DOHH2 (cell line): ENCODE measurements around the gene FAM111A.

Experiments used
- H3F3A ChIP-seq: fragments of 200-600 bp; sonication (generic), shearing (Covaris generic); 2 replicates; pipeline ENCODE4 v1.6.0; 2016; ENCODE audit warnings: antibody characterized with exemption, mild to moderate bottlenecking; ENCODE audit not compliant: control insufficient read depth, insufficient read depth
- H3K27ac ChIP-seq: fragments of 200-600 bp; sonication (generic); 2 replicates; pipeline ENCODE4 v1.5.1; 2014; ENCODE audit warnings: low read depth, mild to moderate bottlenecking, low read length, moderate library complexity
- H3K27me3 ChIP-seq: fragments of 200-600 bp; sonication (generic); 2 replicates; pipeline ENCODE4 v1.6.1; 2014; ENCODE audit warnings: mild to moderate bottlenecking, low read length, mixed read lengths; ENCODE audit not compliant: control insufficient read depth
- H3K36me3 ChIP-seq: fragments of 200-600 bp; sonication (generic); 2 replicates; pipeline ENCODE4 v1.6.1; 2014; ENCODE audit warnings: mild to moderate bottlenecking, low read length, moderate library complexity, mixed read lengths; ENCODE audit not compliant: control insufficient read depth
- H3K4me1 ChIP-seq: fragments of 200-600 bp; sonication (generic); 2 replicates; pipeline ENCODE4 v1.6.1; 2014; ENCODE audit warnings: mild to moderate bottlenecking, low read length, mixed read lengths; ENCODE audit not compliant: control insufficient read depth
- H3K4me2 ChIP-seq: fragments of 200-600 bp; sonication (generic); 2 replicates; pipeline ENCODE4 v1.6.0; 2014; ENCODE audit warnings: mild to moderate bottlenecking, low read length, moderate library complexity
- H3K4me3 ChIP-seq: fragments of 200-600 bp; sonication (generic); 2 replicates; pipeline ENCODE4 v1.5.1; 2014; ENCODE audit warnings: mild to moderate bottlenecking, low read length, mixed read lengths
- H3K79me2 ChIP-seq: fragments of 200-600 bp; sonication (generic); 2 replicates; pipeline ENCODE4 v1.6.1; 2014; ENCODE audit warnings: mild to moderate bottlenecking, low read length, mixed read lengths; ENCODE audit not compliant: control insufficient read depth
- H3K9me2 ChIP-seq: fragments of 200-600 bp; sonication (generic); replicated peaks from 2 replicates; pipeline ENCODE4 v1.6.1; 2014; ENCODE audit warnings: mild to moderate bottlenecking, low read length, mixed read lengths; ENCODE audit not compliant: control insufficient read depth
- H3K9me3 ChIP-seq: fragments of 200-600 bp; sonication (generic); 2 replicates; pipeline ENCODE4 v1.6.1; 2014; ENCODE audit warnings: antibody characterized with exemption, low read length, mixed read lengths; ENCODE audit not compliant: control insufficient read depth, insufficient read depth
- H4K20me1 ChIP-seq: fragments of 200-600 bp; sonication (generic); 2 replicates; pipeline ENCODE4 v1.6.0; 2014; ENCODE audit warnings: low read depth, mild to moderate bottlenecking, antibody characterized with exemption, low read length, moderate library complexity; ENCODE audit not compliant: control insufficient read depth, insufficient read depth
- CTCF ChIP-seq: fragments of 200-600 bp; sonication (generic); IDR thresholded peaks from one replicate; pipeline ENCODE4 v1.5.1; 2014; ENCODE audit warnings: antibody characterized with exemption, mild to moderate bottlenecking, low read depth, low read length; ENCODE audit not compliant: poor library complexity, severe bottlenecking
- EZH2phosphoT487 ChIP-seq: fragments of 200-600 bp; sonication (generic); IDR thresholded peaks from 2 replicates; pipeline ENCODE4 v1.6.1; 2017; ENCODE audit warnings: borderline replicate concordance, mild to moderate bottlenecking, antibody characterized with exemption, low read length, moderate library complexity, mixed read lengths

FAM111A gene

GRCh38 chr11:59180168-59180776 lies 37.6 kb downstream of the FAM111A start:
- Histone ChIP-seq H4K20me1 (no peaks in the 10 kb centered on the region), H3K27me3 (peaks cover 6% of the 10 kb centered on the region)

GRCh38 chr11:59180907-59181306 lies 38.3 kb downstream of the FAM111A start:
- Histone ChIP-seq H3K27ac (no peak overlapping the region), H3K4me3 (no peak overlapping the region), H3F3A (no peaks in the 10 kb centered on the region), H3K79me2 (no peaks in the 10 kb centered on the region), H3K9me2 (no peaks in the 10 kb centered on the region), H3K4me2 (no peak overlapping the region), H3K9me3 (peaks cover 18% of the 10 kb centered on the region), H3K36me3 (no peaks in the 10 kb centered on the region), H3K4me1 (no peaks in the 10 kb centered on the region), H4K20me1 (no peaks in the 10 kb centered on the region), H3K27me3 (0 out of 2 replicates have a peak, but pooled peaks cover 3% of the 10 kb centered on the region)
- TF ChIP-seq EZH2phosphoT487 (no peak), CTCF (no peak)

More at GRCh38 chr11:59180168-59180776, 37.6 kb downstream of the FAM111A start:
- Histone ChIP-seq H3K9me3 (peaks cover 18% of the 10 kb centered on the region), H3K27ac (no peak overlapping the region), H3K4me1 (no peaks in the 10 kb centered on the region), H3K4me3 (no peak overlapping the region), H3K9me2 (no peaks in the 10 kb centered on the region), H3K36me3 (no peaks in the 10 kb centered on the region), H3K79me2 (no peaks in the 10 kb centered on the region), H3F3A (no peaks in the 10 kb centered on the region), H3K4me2 (no peak overlapping the region)
- TF ChIP-seq EZH2phosphoT487 (no peak), CTCF (no peak)

GRCh38 chr11:59181746-59182456 lies 39.2 kb downstream of the FAM111A start:
- H3K27me3 ChIP-seq, result 0 out of 2 replicates have a peak, but pooled peaks cover 1% of the 10 kb centered on the region
- no peaks in the 10 kb centered on the region for H3K4me1 ChIP-seq
- no peaks in the 10 kb centered on the region for H3F3A ChIP-seq
- H3K9me3 ChIP-seq, result peaks cover 18% of the 10 kb centered on the region
- H3K79me2 ChIP-seq, result no peaks in the 10 kb centered on the region
- H4K20me1 ChIP-seq, result no peaks in the 10 kb centered on the region
- no peaks in the 10 kb centered on the region for H3K9me2 ChIP-seq
- H3K4me3 ChIP-seq, result no peak overlapping the region
- no peak overlapping the region for H3K4me2 ChIP-seq
- H3K27ac ChIP-seq, result no peak overlapping the region
- no peaks in the 10 kb centered on the region for H3K36me3 ChIP-seq
- TF ChIP-seq CTCF (no peak), EZH2phosphoT487 (no peak)
